OCI-LY7 (cell line): ENCODE measurements around the gene RNF168. TPM values are rescaled to one million over a fixed set of nuclear protein-coding genes. Genes with fewer than 3 reads are reported as not detected.
A peak's percentile ranks its signal among the peaks of the same experiment; 100 is the strongest.

Experiments used
- BruUV-seq: library from RNA; stranded (reverse); fragments of 400-500 nt; replicated peaks from 2 replicates; lab custom pipeline; 2021; lab: Mats Ljungman, UMichigan
- CTCF ChIA-PET: fragments of 300-600 bp; sonication (Branson Sonifier 250); formaldehyde crosslinking; loops from one replicate; lab custom pipeline; 2022; ENCODE audit warnings: antibody characterized with exemption; ENCODE audit not compliant: unreplicated experiment; lab: Charles Lee
- POLR2A ChIA-PET: fragments of 300-600 bp; sonication (Branson Sonifier 250); formaldehyde crosslinking; loops from one replicate; lab custom pipeline; 2022; ENCODE audit warnings: antibody characterized with exemption; lab: Charles Lee
- DNase-seq: peaks from one replicate; pipeline ENCODE4 v3.0.0-alpha.2; 2015; ENCODE audit warnings: low spot score
- H2AFZ ChIP-seq: fragments of 200-600 bp; sonication (generic), shearing (Covaris generic); 2 replicates; pipeline ENCODE4 v1.6.1; 2014; ENCODE audit warnings: mild to moderate bottlenecking, antibody characterized with exemption, low read length, moderate library complexity
- H3K27ac ChIP-seq: fragments of 200-600 bp; sonication (generic); 2 replicates; pipeline ENCODE4 v1.5.1; 2014; ENCODE audit warnings: mixed run types, low read depth, mild to moderate bottlenecking, moderate library complexity, low read length, inconsistent platforms; ENCODE audit not compliant: poor library complexity, severe bottlenecking
- H3K36me3 ChIP-seq: fragments of 200-600 bp; sonication (generic); 2 replicates; pipeline ENCODE4 v1.6.1; 2014; ENCODE audit warnings: mild to moderate bottlenecking, antibody characterized with exemption, low read length, moderate library complexity, mixed read lengths; ENCODE audit not compliant: insufficient read depth
- H3K4me1 ChIP-seq: fragments of 200-600 bp; sonication (generic); 2 replicates; pipeline ENCODE4 v1.5.1; 2014; ENCODE audit warnings: mild to moderate bottlenecking, low read length; ENCODE audit not compliant: insufficient read depth, poor library complexity, severe bottlenecking
- H3K4me2 ChIP-seq: fragments of 200-600 bp; sonication (generic); 2 replicates; pipeline ENCODE4 v1.6.1; 2014; ENCODE audit warnings: mild to moderate bottlenecking, low read length
- H3K4me3 ChIP-seq: fragments of 200-600 bp; sonication (generic); 2 replicates; pipeline ENCODE4 v1.5.1; 2014; ENCODE audit warnings: mild to moderate bottlenecking, low read depth, low read length; ENCODE audit not compliant: poor library complexity, severe bottlenecking
- H3K79me2 ChIP-seq: fragments of 200-600 bp; sonication (generic); 2 replicates; pipeline ENCODE4 v1.6.1; 2016; ENCODE audit warnings: low read depth, mild to moderate bottlenecking, low read length, moderate library complexity, mixed read lengths; ENCODE audit not compliant: insufficient read depth
- H3K9me2 ChIP-seq: fragments of 200-600 bp; sonication (generic); 2 replicates; pipeline ENCODE4 v1.6.1; 2016; ENCODE audit warnings: mild to moderate bottlenecking, low read length, mixed read lengths; ENCODE audit not compliant: insufficient read depth
- H3K9me3 ChIP-seq: fragments of 200-600 bp; sonication (generic); 2 replicates; pipeline ENCODE4 v1.6.1; 2014; ENCODE audit warnings: mild to moderate bottlenecking, mixed run types, low read length, mixed read lengths
- H4K20me1 ChIP-seq: fragments of 200-600 bp; sonication (generic); 2 replicates; pipeline ENCODE4 v1.6.1; 2014; ENCODE audit warnings: mild to moderate bottlenecking, antibody characterized with exemption, low read length, moderate library complexity, mixed read lengths; ENCODE audit not compliant: insufficient read depth
- CTCF ChIP-seq: fragments of 200-600 bp; sonication (generic); conservative IDR thresholded peaks from 2 replicates; pipeline ENCODE4 v1.5.1; 2014; ENCODE audit warnings: mild to moderate bottlenecking, antibody characterized with exemption, low read length, moderate library complexity, mixed read lengths
- EZH2phosphoT487 ChIP-seq: fragments of 200-600 bp; sonication (generic); IDR thresholded peaks from 2 replicates; pipeline ENCODE4 v1.6.1; 2018; ENCODE audit warnings: low read depth, borderline replicate concordance, mild to moderate bottlenecking, mixed run types, antibody characterized with exemption, low read length, moderate library complexity, mixed read lengths
- intact Hi-C: fragments of 100-400 bp; cut with micrococcal nuclease; formaldehyde crosslinking; loops from one replicate; pipeline ENCODE4 v1.10.0; 2022; ENCODE audit not compliant: unreplicated experiment
- total RNA-seq, 2 experiments: library from RNA; depleted of rRNA in 1 of 2; stranded (reverse); fragments of >200 nt in 1 of 2; shearing (Covaris generic) in 1 of 2; gene quantifications; 2 replicates each; pipeline ENCODE4 v1.2.3, GENCODE V29; 2014 to 2022

RNF168 gene
- total RNA-seq, 2 experiments from 2014 or later: 31.3 to 38.1 TPM

- H3K4me2 ChIP-seq: no peak overlapping the region
- peaks cover 12% of the 10 kb centered on the region for H3K4me1 ChIP-seq
- ChIA-PET POLR2A (no interaction called here), CTCF (no interaction called here)
- H3K36me3 ChIP-seq: no peaks in the 10 kb centered on the region
- intact Hi-C loops: loop anchor here (10.0 kb wide), 1 partner anchor 185 kb away; no protein-coding TSS in a partner anchor
- H2AFZ ChIP-seq: no peak overlapping the region
- no TSS peak for BruUV-seq
- no peak overlapping the region for H3K27ac ChIP-seq
- H3K4me3 ChIP-seq: no peak overlapping the region
- DNase-seq: no peak
- no peaks in the 10 kb centered on the region for H3K9me3 ChIP-seq
- H4K20me1 ChIP-seq: no peaks in the 10 kb centered on the region
- TF ChIP-seq EZH2phosphoT487 (no peak), CTCF (no peak)
- H3K9me2 ChIP-seq: no peaks in the 10 kb centered on the region
- H3K79me2 ChIP-seq: no peaks in the 10 kb centered on the region
Measured at GRCh38 chr3:196440041-196440537, 63.5 kb downstream of the RNF168 start.

- H3K9me2 ChIP-seq: no peaks in the 10 kb centered on the region
- H3K4me2 ChIP-seq: peak within 1 kb of the TSS; percentile 94
- peak within 1 kb of the TSS; percentile 97 for H2AFZ ChIP-seq
- ChIA-PET POLR2A (interaction anchor here (0.6 to 1.2 kb wide), 8 partner anchors 9 to 693 kb away, joined by 3 to 5 read pairs (median 3); partner anchors contain the start of gene DYNLT2B), CTCF (interaction anchor here (0.6 kb wide), 2 partner anchors 320 to 365 kb away, joined by 3 read pairs; no protein-coding TSS in a partner anchor)
- TF ChIP-seq EZH2phosphoT487: no peak
- no peak for TF ChIP-seq CTCF
- H3K4me1 ChIP-seq: peaks cover 18% of the 10 kb centered on the region
- H3K36me3 ChIP-seq: peaks cover 13% of the 10 kb centered on the region
- H3K79me2 ChIP-seq: peaks cover 49% of the 10 kb centered on the region
- DNase-seq: peak; percentile 94
- peak within 1 kb of the TSS; percentile 98 for H3K4me3 ChIP-seq
- peaks cover 7% of the 10 kb centered on the region for H4K20me1 ChIP-seq
- H3K9me3 ChIP-seq: no peaks in the 10 kb centered on the region
- intact Hi-C loops: loop anchor here (2.0 kb wide), 1 partner anchor 70 kb away; the partner anchor contains the start of gene RNF168
- no TSS peak for BruUV-seq
- peak within 1 kb of the TSS; percentile 71 for H3K27ac ChIP-seq
Measured at GRCh38 chr3:196432137-196432879, 71.3 kb downstream of the RNF168 start, which contains the start of gene UBXN7. TSS of gene UBXN7 (minus strand) at chr3:196432427. CDS start at chr3:196432399, 28 bp downstream.
